B cell (primary cell): ENCODE measurements around the gene AKIP1. TPM values are rescaled to one million over a fixed set of nuclear protein-coding genes. Genes with fewer than 3 reads are reported as not detected.

Experiments used
- ATAC-seq: fragments of 200-7000 bp; cut with Tn5 transposase; one replicate; pipeline ENCODE4 v1.10.0; 2021; ENCODE audit warnings: low read depth, mild to moderate bottlenecking, moderate number of reproducible peaks, moderate library complexity
- CTCF ChIA-PET: fragments of 350-600 bp; sonication (Branson Sonifier 250); formaldehyde crosslinking; loops from one replicate; lab custom pipeline; 2021; ENCODE audit warnings: antibody characterized with exemption, inconsistent platforms; lab: Charles Lee
- POLR2A ChIA-PET: fragments of 350-600 bp; sonication (Branson Sonifier 250); formaldehyde crosslinking; loops from one replicate; lab custom pipeline; 2021; ENCODE audit warnings: antibody characterized with exemption; lab: Charles Lee
- DNase-seq: peaks from one replicate; pipeline ENCODE4 v3.0.0; 2013
- H2AFZ ChIP-seq: 2 replicates; pipeline ENCODE4 v1.6.1; 2012; ENCODE audit warnings: mild to moderate bottlenecking, low read depth, low read length; ENCODE audit not compliant: insufficient read depth, poor library complexity, severe bottlenecking
- H3K27ac ChIP-seq, 2 donors: 1 replicate in 1 of 2; 2 replicates in 1 of 2; pipeline ENCODE4 v1.5.1; 2012 to 2013; ENCODE audit warnings: low read length in 2 of 2, mild to moderate bottlenecking in 2 of 2, moderate library complexity in 1 of 2
- H3K27me3 ChIP-seq, 4 experiments: fragments of 200-600 bp in 1 of 4; sonication (generic) in 1 of 4; replicated peaks in 1 of 4; 1 replicate in 2 of 4; 2 replicates in 2 of 4; pipeline versions ENCODE4 v1.6.1 to v1.7.0; 2013 to 2016; ENCODE audit warnings: low read length in 3 of 4, mild to moderate bottlenecking in 2 of 4, mixed read lengths in 1 of 4, moderate library complexity in 1 of 4; ENCODE audit not compliant: insufficient read depth in 4 of 4, control insufficient read depth in 3 of 4; ENCODE audit errors: control extremely low read depth in 1 of 4
- H3K36me3 ChIP-seq, 2 experiments: replicated peaks in 1 of 2; 1 replicate in 1 of 2; 2 replicates in 1 of 2; pipeline versions ENCODE4 v1.6.1 to v1.7.1; 2013; ENCODE audit warnings: low read length in 1 of 2; ENCODE audit not compliant: insufficient read depth in 2 of 2, control insufficient read depth in 1 of 2; ENCODE audit errors: control extremely low read depth in 1 of 2, extremely low read depth in 1 of 2
- H3K4me1 ChIP-seq, 2 donors: fragments of 200-600 bp in 1 of 2; sonication (generic) in 1 of 2; 1 replicate in 1 of 2; 2 replicates in 1 of 2; pipeline versions ENCODE4 v1.5.1 to v1.6.1; 2013 to 2017; ENCODE audit warnings: low read length in 2 of 2; ENCODE audit not compliant: control insufficient read depth in 2 of 2, insufficient read depth in 2 of 2
- H3K4me2 ChIP-seq: replicated peaks from 2 replicates; pipeline ENCODE3; 2012; ENCODE audit warnings: mild to moderate bottlenecking, low read depth, low read length; ENCODE audit not compliant: poor library complexity, severe bottlenecking
- H3K4me3 ChIP-seq, 5 experiments: fragments of 200-600 bp in 1 of 5; sonication (generic) in 1 of 5; 1 replicate in 3 of 5; 2 replicates in 2 of 5; pipeline versions ENCODE4 v1.5.1 to v1.7.0; 2011 to 2016; ENCODE audit warnings: low read length in 4 of 5, mild to moderate bottlenecking in 4 of 5, low read depth in 2 of 5, control low read depth in 1 of 5, moderate library complexity in 1 of 5; ENCODE audit not compliant: insufficient read depth in 1 of 5; ENCODE audit errors: control extremely low read depth in 1 of 5, extremely low read depth in 1 of 5
- H3K79me2 ChIP-seq: fragments of 200-600 bp; sonication (generic); one replicate; pipeline ENCODE4 v1.6.0; 2016; ENCODE audit warnings: low read length; ENCODE audit not compliant: control insufficient read depth, insufficient read depth
- H3K9ac ChIP-seq: fragments of 200-600 bp; sonication (generic); 2 replicates; pipeline ENCODE4 v1.6.1; 2017; ENCODE audit warnings: mild to moderate bottlenecking, low read length, moderate library complexity
- H3K9me3 ChIP-seq, 3 donors: one replicate each; pipeline versions ENCODE4 v1.6.1 to v1.7.1; 2013; ENCODE audit warnings: low read length in 2 of 3; ENCODE audit not compliant: control insufficient read depth in 2 of 3, insufficient read depth in 1 of 3; ENCODE audit errors: control extremely low read depth in 1 of 3
- H4K20me1 ChIP-seq: 2 replicates; pipeline ENCODE4 v1.6.0; 2012; ENCODE audit warnings: mild to moderate bottlenecking, low read length; ENCODE audit not compliant: insufficient read depth, control insufficient read depth, poor library complexity, severe bottlenecking
- H3K27ac Mint-ChIP-seq: one replicate; pipeline ENCODE4 v1.8.0; 2021; ENCODE audit warnings: mixed read lengths
- H3K27me3 Mint-ChIP-seq: one replicate; pipeline ENCODE4 v1.8.0; 2021; ENCODE audit warnings: mixed read lengths
- H3K4me1 Mint-ChIP-seq: one replicate; pipeline ENCODE4 v1.8.0; 2021; ENCODE audit warnings: mixed read lengths
- H3K4me3 Mint-ChIP-seq: one replicate; pipeline ENCODE4 v1.8.0; 2021; ENCODE audit warnings: mixed read lengths
- H3K9me3 Mint-ChIP-seq: one replicate; pipeline ENCODE4 v1.8.0; 2022; ENCODE audit warnings: mixed read lengths; ENCODE audit not compliant: insufficient read depth
- CTCF ChIP-seq: fragments of 200-600 bp; IDR thresholded peaks from one replicate; pipeline ENCODE4 v1.8.0; 2022; ENCODE audit warnings: antibody characterized with exemption, mild to moderate bottlenecking
- EZH2 ChIP-seq: IDR thresholded peaks from 2 replicates; pipeline ENCODE4 v1.6.1; 2012; ENCODE audit warnings: borderline replicate concordance, low read depth, mild to moderate bottlenecking, moderate library complexity, low read length; ENCODE audit not compliant: insufficient read depth, poor library complexity, severe bottlenecking
- WGBS: methylation state at CpG from one replicate; pipeline ENCODE4 v1.1.5; 2013; ENCODE audit warnings: missing lambda C conversion rate; ENCODE audit not compliant: insufficient coverage; 5-methylcytosine and 5-hydroxymethylcytosine counted together
- intact Hi-C: fragments of 100-400 bp; cut with micrococcal nuclease; formaldehyde crosslinking; loops from one replicate; pipeline ENCODE4 v1.10.0; 2022
- polyA plus RNA-seq: library from polyadenylated mRNA; depleted of rRNA; stranded (reverse); fragments of >200 nt; gene quantifications from 2 replicates; pipeline ENCODE4 v1.2.3, GENCODE V29; 2012
- total RNA-seq, 2 donors: library from RNA; stranded (reverse); fragments of 120-200 nt in 1 of 2; gene quantifications; 1 replicate in 1 of 2; 2 replicates in 1 of 2; pipeline versions ENCODE4 v1.2.3 to v1.2.4, GENCODE V29; 2013 to 2022

Gene AKIP1
- total and polyA plus RNA-seq, 2 donors (not counting 1 experiment from before 2014, with no cell fraction given), result 2.8 to 10.7 TPM

GRCh38 chr11:8937159-8937558 lies 26.2 kb downstream of the AKIP1 start:
- intact Hi-C loops, result no loop called here
- Mint-ChIP-seq H3K4me1 (peaks cover 3% of the 10 kb centered on the region), H3K4me3 (peak overlapping the region; percentile 14), H3K27ac (no peak overlapping the region), H3K9me3 (no peaks in the 10 kb centered on the region), H3K27me3 (peaks cover 9% of the 10 kb centered on the region)
- Histone ChIP-seq H3K36me3 (no peaks in the 10 kb centered on the region), H3K9me3 (no peaks in the 10 kb centered on the region), H2AFZ (no peak overlapping the region), H3K9ac (no peak overlapping the region), H3K27me3 (no peaks in the 10 kb centered on the region), H4K20me1 (no peaks in the 10 kb centered on the region), H3K27ac (no peak overlapping the region), H3K4me3 (no peak overlapping the region), H3K4me2 (no peak overlapping the region), H3K4me1 (no peaks in the 10 kb centered on the region), H3K79me2 (no peaks in the 10 kb centered on the region)
- WGBS, result 88% methylated on average over 8 of the region's 10 CpGs
- ATAC-seq (no peak), DNase-seq (peak; percentile 17)
- POLR2A ChIA-PET, result no interaction called here
- CTCF ChIA-PET, result interaction anchor here (1.1 kb wide), 1 partner anchor 22 kb away, joined by 7 read pairs; no protein-coding TSS in a partner anchor
- TF ChIP-seq CTCF, result no peak
- no peak for TF ChIP-seq EZH2

DNA sequence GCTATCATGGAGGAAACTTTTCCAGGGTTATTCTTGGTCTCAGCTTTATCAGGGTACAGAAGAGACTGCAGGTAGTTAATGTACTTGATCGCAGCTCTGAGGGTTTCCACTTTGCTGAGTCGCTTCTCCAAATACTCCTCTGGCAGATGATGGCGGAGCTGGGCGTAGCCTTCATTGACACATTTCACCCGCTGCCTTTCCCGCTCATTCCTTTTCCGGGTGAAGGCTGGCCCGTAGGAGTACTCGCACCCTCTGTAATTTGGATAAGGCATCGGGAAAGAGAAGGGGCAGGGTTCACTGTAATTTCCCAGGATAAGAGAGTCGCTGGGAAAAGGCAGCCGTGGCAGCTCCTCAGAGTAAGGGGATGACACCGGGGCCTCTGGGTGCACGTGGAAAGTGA lies 26.7 kb downstream of the AKIP1 start:
- no peak for DNase-seq
- H3K9me3 Mint-ChIP-seq, result no peaks in the 10 kb centered on the region

More for the DNA sequence above, 26.7 kb downstream of the AKIP1 start:
- Histone ChIP-seq H3K4me3 (no peak overlapping the region), H3K79me2 (no peaks in the 10 kb centered on the region), H4K20me1 (no peaks in the 10 kb centered on the region), H3K9ac (no peak overlapping the region), H3K9me3 (no peaks in the 10 kb centered on the region), H3K36me3 (no peaks in the 10 kb centered on the region), H3K27me3 (no peaks in the 10 kb centered on the region), H3K27ac (no peak overlapping the region), H3K4me1 (no peaks in the 10 kb centered on the region), H3K4me2 (no peak overlapping the region), H2AFZ (no peak overlapping the region)
- no peak for TF ChIP-seq CTCF
- TF ChIP-seq EZH2, result no peak
- Mint-ChIP-seq H3K4me1 (peaks cover 3% of the 10 kb centered on the region), H3K27me3 (peaks cover 9% of the 10 kb centered on the region), H3K4me3 (no peak overlapping the region), H3K27ac (no peak overlapping the region)
- 91% methylated on average over 13 of the region's 14 CpGs for WGBS
- CTCF ChIA-PET, result interaction anchor here (1.1 kb wide), 1 partner anchor 22 kb away, joined by 7 read pairs; no protein-coding TSS in a partner anchor
- intact Hi-C loops, result no loop called here
- POLR2A ChIA-PET, result no interaction called here
- no peak for ATAC-seq
